ENCODE measurements around the gene LMTK2.

LMTK2 gene

GRCh38 chr7:98203261-98203963 lies 96.8 kb downstream of the LMTK2 start:
- no peak for DNase-seq (ENCODE audit: low read depth)

GRCh38 chr7:98203964-98204605 lies 97.4 kb downstream of the LMTK2 start:
- no peak for DNase-seq (ENCODE audit: low read depth)

- no peak for DNase-seq (ENCODE audit: low read depth)
Observed at GRCh38 chr7:98204670-98205069, 98.0 kb downstream of the LMTK2 start.

- no peak for DNase-seq (ENCODE audit: low read depth)
Observed at GRCh38 chr7:98205162-98205845, 98.6 kb downstream of the LMTK2 start.

- DNase-seq (ENCODE audit: low read depth), result no peak
Observed at GRCh38 chr7:98206451-98207330, 100.0 kb downstream of the LMTK2 start.

- no peak for DNase-seq (ENCODE audit: low read depth)
Observed at GRCh38 chr7:98209166-98209920, 102.7 kb downstream of the LMTK2 start.

- DNase-seq (ENCODE audit: low read depth), result no peak
Observed at GRCh38 chr7:98210513-98211220, 104.0 kb downstream of the LMTK2 start.

GRCh38 chr7:98211221-98211675 lies 104.6 kb downstream of the LMTK2 start, which contains the start of gene BHLHA15:
Gene BHLHA15, plus strand, starts transcription at chr7:98211439. Its CDS starts 871 bp downstream, at chr7:98212310.
- peak; percentile 27 for DNase-seq (ENCODE audit: low read depth)

GRCh38 chr7:98211676-98212531 lies 105.2 kb downstream of the LMTK2 start:
- DNase-seq (ENCODE audit: low read depth), result no peak

- DNase-seq (ENCODE audit: low read depth), result no peak
Observed at GRCh38 chr7:98212532-98213041, 105.9 kb downstream of the LMTK2 start.

GRCh38 chr7:98213296-98213887 lies 106.7 kb downstream of the LMTK2 start:
- no peak for DNase-seq (ENCODE audit: low read depth)

- DNase-seq (ENCODE audit: low read depth), result no peak
Observed at GRCh38 chr7:98213888-98214810, 107.5 kb downstream of the LMTK2 start.

GRCh38 chr7:98214811-98215321 lies 108.2 kb downstream of the LMTK2 start:
- DNase-seq (ENCODE audit: low read depth), result no peak

- DNase-seq (ENCODE audit: low read depth), result no peak
Observed at GRCh38 chr7:98215561-98216495, 109.2 kb downstream of the LMTK2 start.

- no peak for DNase-seq (ENCODE audit: low read depth)
Observed at GRCh38 chr7:98216941-98217622, 110.4 kb downstream of the LMTK2 start.

Measured in activated T-cell treated with anti-CD3 and anti-CD28 coated beads for 48 hours (primary cell).